Memory B cell (primary cell): Measurements from ENCODE around the gene LSP1.

Source experiments
- ATAC-seq: fragments of 150-1000 bp; cut with Tn5 transposase; 2 replicates; pipeline ENCODE4 v1.10.0; 2021; ENCODE audit warnings: low read depth, mild to moderate bottlenecking, moderate library complexity
- DNase-seq, 2 donors: peaks; one replicate each; pipeline ENCODE4 v3.0.0; 2022; ENCODE audit warnings: low spot score in 2 of 2
- H3K27ac Mint-ChIP-seq: one replicate; pipeline ENCODE4 v1.8.0; 2022; ENCODE audit warnings: mild to moderate bottlenecking, moderate library complexity, mixed read lengths
- H3K27me3 Mint-ChIP-seq: one replicate; pipeline ENCODE4 v1.8.0; 2022; ENCODE audit warnings: mixed read lengths
- H3K36me3 Mint-ChIP-seq: one replicate; pipeline ENCODE4 v1.8.0; 2022; ENCODE audit warnings: mild to moderate bottlenecking, mixed read lengths
- H3K4me1 Mint-ChIP-seq: one replicate; pipeline ENCODE4 v1.8.0; 2022; ENCODE audit warnings: mixed read lengths
- H3K4me3 Mint-ChIP-seq: one replicate; pipeline ENCODE4 v1.8.0; 2022; ENCODE audit warnings: mild to moderate bottlenecking, moderate library complexity, mixed read lengths
- H3K9me3 Mint-ChIP-seq: one replicate; pipeline ENCODE4 v1.8.0; 2022; ENCODE audit warnings: mixed read lengths

LSP1 gene

DNA sequence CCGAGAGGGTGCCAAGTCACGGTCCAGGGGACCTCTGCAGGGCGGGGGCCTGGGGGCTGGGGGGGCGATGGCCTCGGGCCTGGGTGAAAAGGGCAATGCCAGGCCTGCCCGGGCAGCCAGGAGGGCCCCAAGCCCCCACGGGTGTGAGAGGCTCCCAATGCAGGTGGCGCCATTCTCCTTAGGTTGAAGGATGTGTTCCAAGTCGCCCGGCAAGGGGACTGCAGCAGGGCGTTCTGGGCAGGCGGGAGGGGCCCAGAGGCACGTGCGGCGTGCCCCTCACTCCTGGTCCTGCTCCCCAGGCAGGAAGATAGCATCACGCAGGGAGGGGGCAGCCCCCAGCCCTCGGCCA lies 14.8 kb upstream of the LSP1 start:
- DNase-seq (no peak), ATAC-seq (no peak)
- Mint-ChIP-seq H3K27ac (no peak overlapping the region), H3K27me3 (peaks cover 1% of the 10 kb centered on the region), H3K36me3 (no peaks in the 10 kb centered on the region), H3K4me1 (peaks cover 14% of the 10 kb centered on the region), H3K9me3 (no peaks in the 10 kb centered on the region), H3K4me3 (no peak overlapping the region)

DNA sequence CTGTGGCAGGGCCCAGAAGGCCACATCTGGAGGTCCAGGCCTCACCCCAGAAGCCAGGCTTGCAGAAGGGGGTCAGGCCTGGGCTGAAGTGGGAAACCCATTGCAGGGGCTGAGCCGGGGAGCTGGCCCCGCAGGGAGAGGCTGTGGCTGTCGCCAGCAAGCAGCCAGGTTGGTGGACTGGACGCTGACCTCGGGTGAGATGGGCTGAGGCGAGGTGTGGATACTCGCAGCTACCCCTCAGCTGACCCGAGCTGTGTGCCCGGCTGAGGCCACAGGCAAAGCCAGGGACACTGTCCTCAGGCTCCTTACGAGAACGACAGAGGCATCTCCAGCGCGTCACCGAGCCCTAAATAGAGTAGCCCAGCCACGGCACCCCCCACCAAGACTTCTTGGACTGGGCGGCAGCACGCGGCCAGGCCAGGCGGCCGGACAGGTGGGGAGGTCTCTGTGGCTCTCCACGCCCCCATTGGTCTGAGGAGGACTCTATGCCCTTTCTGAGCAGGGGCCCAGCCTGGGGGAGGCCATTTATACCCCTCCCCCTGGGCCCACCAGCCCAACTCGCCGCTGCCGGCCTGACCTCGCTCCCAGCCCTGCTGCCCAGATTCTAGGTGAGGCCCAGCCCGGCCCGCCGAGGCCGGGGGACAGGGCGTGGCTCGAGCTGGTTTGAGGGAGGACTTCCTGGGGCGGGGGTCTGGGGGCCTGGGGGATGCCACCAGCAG lies 14.3 kb upstream of the LSP1 start, which contains the start of gene TNNI2:
Gene TNNI2 (plus strand): TSS at position 556 of the 719 bp plus-strand sequence. CDS start 716 bp downstream, outside the sequence.
- no peak for DNase-seq
- Mint-ChIP-seq H3K4me1 (peaks cover 20% of the 10 kb centered on the region), H3K27ac (peak within 1 kb of the TSS; percentile 91), H3K9me3 (no peaks in the 10 kb centered on the region), H3K4me3 (peak within 1 kb of the TSS; percentile 74), H3K27me3 (peaks cover under 1% of the 10 kb centered on the region), H3K36me3 (no peaks in the 10 kb centered on the region)
- ATAC-seq = no peak

DNA sequence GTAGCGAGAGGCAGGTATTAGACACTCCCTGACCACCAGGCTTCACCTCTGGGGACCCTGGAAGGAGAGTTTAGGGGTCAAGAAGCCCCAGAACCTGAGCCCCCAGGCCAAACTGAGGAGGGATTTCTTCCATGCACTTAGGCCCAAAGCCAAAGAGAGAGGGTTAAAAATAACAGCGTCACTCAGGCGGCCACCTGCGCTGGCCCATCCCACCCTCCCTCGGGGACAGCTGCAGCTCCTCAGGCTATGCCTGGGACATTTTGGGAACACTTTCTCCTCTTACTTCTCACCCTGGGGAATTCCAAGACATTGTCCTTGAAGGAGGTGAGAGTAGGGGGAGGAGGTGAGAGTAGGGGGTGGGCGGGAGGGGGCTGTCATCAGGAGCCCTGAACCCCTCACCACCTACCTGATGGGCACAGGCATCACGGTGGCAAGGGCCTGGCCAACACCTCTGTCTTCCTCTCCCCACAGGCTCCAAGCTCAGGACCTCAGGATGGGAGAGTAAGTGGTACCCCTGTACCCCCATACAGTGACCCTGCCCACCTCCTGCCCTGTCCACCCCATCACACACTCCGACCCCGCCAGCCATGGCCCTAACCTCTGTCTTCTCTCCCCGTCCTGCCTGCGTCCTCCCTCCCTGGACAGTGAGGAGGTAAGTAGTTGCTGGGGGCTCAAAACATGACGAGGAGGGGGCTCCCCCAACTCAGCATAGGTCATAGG lies 13.5 kb upstream of the LSP1 start:
- DNase-seq (no peak), ATAC-seq (no peak)
- Mint-ChIP-seq H3K27me3 (no peaks in the 10 kb centered on the region), H3K4me1 (peaks cover 27% of the 10 kb centered on the region), H3K36me3 (no peaks in the 10 kb centered on the region), H3K27ac (peak overlapping the region; percentile 91), H3K4me3 (peak overlapping the region; percentile 74), H3K9me3 (no peaks in the 10 kb centered on the region)

DNA sequence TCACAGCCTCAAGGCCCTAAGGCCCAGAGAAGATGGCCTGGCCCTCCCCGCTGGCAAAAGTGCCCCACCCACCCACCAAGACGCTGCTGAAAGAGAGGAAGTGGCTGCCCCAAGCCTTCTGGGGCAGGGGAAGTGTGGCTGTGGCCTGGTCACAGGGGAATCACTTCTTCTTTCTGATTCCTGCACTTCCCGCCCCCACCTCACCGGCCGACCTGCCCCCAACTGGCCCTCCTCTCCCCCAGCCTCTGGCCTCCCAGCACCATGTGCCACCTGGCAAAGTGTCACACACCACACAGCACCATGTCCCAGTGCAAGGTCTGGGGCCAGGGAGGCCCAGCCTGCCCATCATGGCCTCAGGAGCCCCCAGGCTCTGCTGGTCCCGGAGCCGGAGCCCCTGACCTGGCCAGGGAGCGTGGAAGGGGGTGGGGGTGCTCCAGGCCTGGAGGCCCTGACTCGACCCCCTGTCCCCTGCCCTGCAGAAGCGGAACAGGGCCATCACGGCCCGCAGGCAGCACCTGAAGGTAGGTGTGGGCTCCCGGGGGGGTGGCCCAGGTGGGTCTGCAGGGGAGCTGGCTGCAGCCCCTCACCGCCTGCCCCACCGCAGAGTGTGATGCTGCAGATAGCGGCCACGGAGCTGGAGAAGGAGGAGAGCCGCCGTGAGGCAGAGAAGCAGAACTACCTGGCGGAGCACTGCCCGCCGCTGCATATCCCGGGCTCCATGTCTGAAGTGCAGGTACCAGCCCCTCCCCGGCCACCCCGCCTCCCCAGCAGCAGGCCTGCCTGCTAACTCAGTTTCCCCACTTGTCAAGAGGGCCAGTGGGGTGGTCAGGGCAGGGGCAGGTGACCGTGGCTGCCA lies 12.7 kb upstream of the LSP1 start:
- peaks cover 35% of the 10 kb centered on the region for H3K4me1 Mint-ChIP-seq
- no peaks in the 10 kb centered on the region for H3K36me3 Mint-ChIP-seq
- peak overlapping the region; percentile 91 for H3K27ac Mint-ChIP-seq
- peak overlapping the region; percentile 74 for H3K4me3 Mint-ChIP-seq
- no peaks in the 10 kb centered on the region for H3K27me3 Mint-ChIP-seq
- DNase-seq = peak in 1 of 2 donors; percentile 65
- ATAC-seq = peak; percentile 77
- H3K9me3 Mint-ChIP-seq = no peaks in the 10 kb centered on the region

DNA sequence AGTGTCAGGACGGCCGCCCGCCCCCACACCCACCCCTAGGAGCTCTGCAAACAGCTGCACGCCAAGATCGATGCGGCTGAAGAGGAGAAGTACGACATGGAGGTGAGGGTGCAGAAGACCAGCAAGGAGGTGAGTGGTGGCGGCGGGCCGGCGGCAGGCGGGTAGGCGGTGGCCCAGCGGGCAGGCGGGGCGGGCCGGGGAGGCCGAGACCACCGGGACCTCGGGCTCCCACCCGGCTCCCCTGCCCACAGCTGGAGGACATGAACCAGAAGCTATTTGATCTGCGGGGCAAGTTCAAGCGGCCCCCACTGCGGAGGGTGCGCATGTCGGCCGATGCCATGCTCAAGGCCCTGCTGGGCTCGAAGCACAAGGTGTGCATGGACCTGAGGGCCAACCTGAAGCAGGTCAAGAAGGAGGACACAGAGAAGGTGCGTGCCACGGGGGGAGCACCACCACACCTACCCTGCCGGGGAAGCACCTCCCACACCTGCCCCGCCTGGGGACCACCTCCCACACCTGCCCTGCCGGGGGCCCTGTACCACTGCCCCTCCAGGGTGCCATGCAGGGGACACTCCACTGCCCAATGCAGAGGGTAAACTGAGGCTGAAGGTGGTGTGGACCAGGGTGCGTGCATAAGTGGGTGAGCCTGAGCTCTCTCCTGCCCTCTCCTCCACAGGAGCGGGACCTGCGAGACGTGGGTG lies 12.0 kb upstream of the LSP1 start:
- ATAC-seq = no peak
- H3K4me3 Mint-ChIP-seq = peak overlapping the region; percentile 74

DNA sequence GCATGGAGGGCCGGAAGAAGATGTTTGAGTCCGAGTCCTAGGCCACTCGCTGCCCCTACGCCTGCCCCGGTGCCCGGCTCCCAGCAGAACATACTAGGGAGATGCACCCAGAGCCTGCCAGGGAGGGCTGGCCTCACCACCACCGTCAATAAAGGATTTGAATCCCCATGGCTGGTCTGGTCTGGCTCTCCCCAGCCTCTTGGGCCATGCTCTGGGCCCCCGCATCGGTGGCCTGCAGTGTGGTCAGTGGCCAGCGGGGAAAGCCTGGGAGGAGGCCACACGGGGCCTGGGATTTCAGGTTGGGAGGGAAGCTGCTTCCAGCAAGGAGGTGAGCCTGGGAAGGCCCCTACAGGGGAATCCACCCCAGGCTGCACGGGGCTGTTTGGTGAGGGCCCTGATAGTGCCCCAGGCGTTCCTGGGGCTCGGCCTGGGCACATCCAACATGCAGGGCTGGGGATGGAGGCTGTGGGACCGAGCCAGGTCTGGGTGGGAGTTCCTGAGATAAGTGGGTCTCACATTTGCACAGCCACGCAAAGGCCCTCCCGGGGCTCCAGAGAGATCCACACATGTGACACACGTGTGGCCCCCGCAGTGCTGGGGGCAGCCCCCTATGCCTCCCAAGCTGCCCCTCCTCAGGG lies 11.3 kb upstream of the LSP1 start:
- no peak for DNase-seq
- ATAC-seq = no peak
- Mint-ChIP-seq H3K4me3 (no peak overlapping the region), H3K27ac (no peak overlapping the region), H3K9me3 (no peaks in the 10 kb centered on the region), H3K36me3 (no peaks in the 10 kb centered on the region), H3K4me1 (peaks cover 48% of the 10 kb centered on the region), H3K27me3 (no peaks in the 10 kb centered on the region)

More for the DNA sequence above, 12.0 kb upstream of the LSP1 start:
- H3K4me1 Mint-ChIP-seq = peaks cover 41% of the 10 kb centered on the region
- H3K36me3 Mint-ChIP-seq = no peaks in the 10 kb centered on the region
- DNase-seq = no peak
- no peaks in the 10 kb centered on the region for H3K27me3 Mint-ChIP-seq
- no peaks in the 10 kb centered on the region for H3K9me3 Mint-ChIP-seq
- no peak overlapping the region for H3K27ac Mint-ChIP-seq

DNA sequence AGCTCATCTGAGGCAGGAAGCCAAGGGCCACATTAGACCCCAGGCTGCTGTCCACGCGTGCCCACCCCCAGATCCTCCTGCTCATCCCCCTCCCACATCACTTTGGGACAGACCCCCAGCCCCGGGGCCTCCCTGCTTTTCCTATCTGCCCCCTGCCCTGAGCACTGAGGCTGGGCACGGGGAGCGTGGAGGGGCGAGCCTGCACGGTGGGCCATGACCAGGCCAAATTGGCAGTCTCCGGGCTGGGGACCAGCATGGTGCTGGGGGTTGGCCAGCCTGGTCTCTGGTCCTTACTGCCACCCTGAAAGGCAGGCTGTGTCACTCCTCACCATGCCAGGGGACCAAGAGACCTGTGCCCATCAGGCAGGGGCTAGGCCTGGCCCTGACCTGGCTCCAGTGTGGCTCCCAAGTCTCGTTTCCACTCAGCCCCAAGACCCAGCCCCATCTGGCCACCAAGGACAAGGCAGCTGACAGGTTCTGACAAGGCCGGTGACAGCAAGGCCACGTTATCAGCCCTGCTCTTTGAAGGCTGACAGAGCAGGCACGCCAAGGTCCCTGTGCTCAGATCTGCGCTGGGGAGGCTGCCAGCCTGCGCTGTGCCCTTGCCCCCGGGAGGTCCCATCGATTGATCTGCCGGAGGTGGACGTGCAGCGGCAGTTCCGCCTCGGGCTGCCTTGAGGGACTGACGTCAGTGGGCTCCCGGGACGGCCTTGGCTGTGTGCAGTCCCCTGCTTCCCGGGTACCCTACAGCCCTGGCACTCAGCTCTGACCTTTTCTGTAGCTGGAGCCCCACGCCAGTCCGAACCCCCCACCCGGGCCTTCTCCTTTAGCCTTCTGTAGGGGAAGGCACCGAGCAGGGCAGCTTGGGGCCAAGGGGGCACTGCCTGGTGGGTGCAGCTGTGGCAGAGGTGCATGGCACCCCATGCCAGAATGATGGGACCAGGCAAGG lies 10.5 kb upstream of the LSP1 start:
- H3K4me1 Mint-ChIP-seq = peaks cover 54% of the 10 kb centered on the region
- H3K4me3 Mint-ChIP-seq = peak overlapping the region; percentile 63
- DNase-seq (no peak), ATAC-seq (no peak)
- no peaks in the 10 kb centered on the region for H3K36me3 Mint-ChIP-seq
- no peak overlapping the region for H3K27ac Mint-ChIP-seq
- H3K9me3 Mint-ChIP-seq = no peaks in the 10 kb centered on the region
- no peaks in the 10 kb centered on the region for H3K27me3 Mint-ChIP-seq

DNA sequence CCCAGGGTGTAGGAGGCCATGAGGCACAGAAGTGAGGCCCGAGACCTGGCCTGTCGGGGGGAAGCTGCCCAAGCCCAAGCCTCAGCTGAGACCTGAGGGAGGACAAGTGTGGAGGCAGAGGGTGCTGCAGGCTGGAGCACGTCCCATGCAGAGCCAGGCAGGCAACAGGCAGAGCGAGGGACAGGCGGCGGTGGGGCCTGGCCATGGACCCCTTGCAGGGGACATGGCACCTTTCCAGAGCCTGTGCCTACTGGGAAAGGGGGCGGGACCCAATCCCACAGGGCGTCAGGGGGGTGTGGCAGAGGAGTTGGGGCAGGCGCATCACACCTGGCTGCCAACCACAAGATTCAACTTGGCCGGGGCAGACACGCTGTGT lies 9.8 kb upstream of the LSP1 start:
- Mint-ChIP-seq H3K27ac (no peak overlapping the region), H3K9me3 (no peaks in the 10 kb centered on the region), H3K36me3 (no peaks in the 10 kb centered on the region), H3K4me3 (peak overlapping the region; percentile 63), H3K27me3 (no peaks in the 10 kb centered on the region), H3K4me1 (peaks cover 58% of the 10 kb centered on the region)
- ATAC-seq (no peak), DNase-seq (no peak)

DNA sequence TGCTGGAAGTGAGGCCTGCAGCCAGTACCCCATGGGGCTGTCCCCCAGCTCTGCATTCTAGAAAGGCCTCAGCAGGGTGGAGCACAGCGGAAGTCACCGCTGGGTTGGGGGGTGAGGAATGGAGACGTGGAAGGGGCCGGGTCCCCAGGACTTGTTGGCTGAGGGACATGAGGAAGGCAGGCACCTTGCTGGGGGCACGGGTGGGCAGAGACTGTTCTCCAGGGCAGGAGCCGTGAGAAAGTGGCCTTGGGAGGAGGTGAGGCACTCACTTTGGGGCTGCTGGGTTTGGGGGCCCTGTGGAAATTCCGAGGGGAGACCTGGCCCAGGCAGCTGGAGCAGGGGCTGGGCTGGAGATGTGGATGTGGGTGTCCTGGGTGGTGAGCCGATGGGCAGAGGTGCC lies 9.1 kb upstream of the LSP1 start:
- H3K4me1 Mint-ChIP-seq = peaks cover 61% of the 10 kb centered on the region
- no peaks in the 10 kb centered on the region for H3K9me3 Mint-ChIP-seq

DNA sequence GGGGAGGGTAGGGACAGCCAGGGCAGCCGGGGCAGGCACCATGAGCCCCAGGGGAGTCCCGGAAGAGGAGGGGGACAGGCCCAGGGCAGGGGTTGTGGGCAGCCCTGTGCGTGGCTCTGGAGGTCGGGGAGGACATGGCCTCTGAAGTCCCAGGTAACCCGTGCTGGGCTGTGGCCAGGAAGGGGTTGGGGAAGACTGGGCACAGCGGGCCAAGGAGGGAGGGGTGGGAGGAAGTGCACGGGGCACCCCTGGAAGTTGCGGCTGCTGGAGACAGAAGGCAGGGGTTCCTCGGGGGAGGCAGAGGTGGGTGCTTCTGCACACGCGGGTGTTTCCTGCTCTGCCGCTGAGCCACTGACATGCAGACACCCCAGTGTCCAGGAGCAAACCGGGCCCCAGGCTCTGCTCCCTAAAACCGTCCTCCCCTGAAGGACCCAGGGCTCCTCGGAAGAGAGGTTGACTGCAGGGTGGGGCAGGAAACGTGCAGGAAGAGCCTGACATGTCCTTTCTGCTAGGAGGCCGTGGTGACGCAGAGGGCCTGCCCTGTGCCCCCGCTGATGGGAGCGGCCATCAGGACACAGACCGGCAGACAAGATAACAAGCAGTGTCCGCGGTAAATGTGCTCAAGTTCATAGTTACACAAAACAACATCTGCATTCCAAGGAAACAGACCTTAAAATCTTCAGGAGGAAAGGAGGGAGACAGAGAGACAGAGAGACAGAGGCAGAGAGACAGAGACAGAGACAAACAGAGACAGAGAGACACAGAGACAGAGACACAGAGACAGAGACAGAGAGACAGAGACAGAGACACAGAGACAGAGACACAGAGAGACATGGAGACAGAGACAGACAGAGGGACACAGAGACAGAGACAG lies 8.4 kb upstream of the LSP1 start:
- Mint-ChIP-seq H3K27me3 (no peaks in the 10 kb centered on the region), H3K4me3 (peak overlapping the region; percentile 63), H3K36me3 (no peaks in the 10 kb centered on the region), H3K4me1 (peaks cover 64% of the 10 kb centered on the region), H3K27ac (peak overlapping the region; percentile 53), H3K9me3 (no peaks in the 10 kb centered on the region)
- no peak for DNase-seq
- ATAC-seq = peak; percentile 16

More for the DNA sequence above, 9.1 kb upstream of the LSP1 start:
- Mint-ChIP-seq H3K4me3 (peak overlapping the region; percentile 63), H3K27me3 (no peaks in the 10 kb centered on the region), H3K36me3 (no peaks in the 10 kb centered on the region), H3K27ac (peak overlapping the region; percentile 53)
- DNase-seq (no peak), ATAC-seq (no peak)

DNA sequence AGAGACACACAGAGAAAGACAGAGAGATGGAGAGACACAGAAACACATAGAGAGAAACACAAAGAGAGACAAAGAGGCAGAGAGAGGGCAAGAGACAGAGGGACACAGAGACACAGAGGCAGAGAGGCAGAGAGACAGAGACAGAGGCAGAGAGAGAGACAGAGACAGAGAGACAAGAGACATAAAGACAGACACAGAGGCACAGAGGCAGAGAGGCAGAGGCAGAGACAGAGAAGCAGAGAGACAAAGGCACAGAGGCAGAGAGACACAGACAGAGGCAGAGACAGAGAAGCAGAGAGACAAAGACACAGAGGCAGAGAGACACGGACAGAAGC lies 7.8 kb upstream of the LSP1 start:
- DNase-seq (no peak), ATAC-seq (no peak)
- H3K4me1 Mint-ChIP-seq = peaks cover 62% of the 10 kb centered on the region
- H3K36me3 Mint-ChIP-seq = no peaks in the 10 kb centered on the region
- peak overlapping the region; percentile 63 for H3K4me3 Mint-ChIP-seq
- H3K9me3 Mint-ChIP-seq = no peaks in the 10 kb centered on the region
- peak overlapping the region; percentile 53 for H3K27ac Mint-ChIP-seq
- H3K27me3 Mint-ChIP-seq = no peaks in the 10 kb centered on the region
